Natural killer cell (primary cell): Measurements from ENCODE around the gene SCN5A. TPM values are rescaled to one million over a fixed set of nuclear protein-coding genes. Genes with fewer than 3 reads are reported as not detected.

Experiments used
- ATAC-seq, 3 donors: fragments of 150-1000 bp in 2 of 3; fragments of 200-7000 bp in 1 of 3; cut with Tn5 transposase; 1 replicate in 1 of 3; 2 replicates in 2 of 3; pipeline ENCODE4 v1.10.0; 2021; ENCODE audit warnings: mild to moderate bottlenecking in 2 of 3, moderate library complexity in 2 of 3
- DNase-seq, 2 donors: peaks; one replicate each; pipeline versions ENCODE4 v3.0.0 to v3.0.0-alpha.2; 2013 to 2021; ENCODE audit warnings: mixed read lengths in 1 of 2
- H3K27ac ChIP-seq: one replicate; pipeline ENCODE4 v1.5.1; 2013; ENCODE audit warnings: mild to moderate bottlenecking, low read length
- H3K27me3 ChIP-seq: one replicate; pipeline ENCODE4 v1.6.1; 2013; ENCODE audit warnings: low read length; ENCODE audit not compliant: control insufficient read depth, insufficient read depth
- H3K36me3 ChIP-seq: one replicate; pipeline ENCODE4 v1.6.1; 2013; ENCODE audit warnings: low read length; ENCODE audit not compliant: control insufficient read depth, insufficient read depth
- H3K4me1 ChIP-seq: one replicate; pipeline ENCODE4 v1.6.1; 2013; ENCODE audit warnings: low read length; ENCODE audit not compliant: control insufficient read depth, insufficient read depth
- H3K4me3 ChIP-seq: one replicate; pipeline ENCODE4 v1.5.1; 2013; ENCODE audit warnings: low read length
- H3K9me3 ChIP-seq: one replicate; pipeline ENCODE4 v1.6.1; 2013; ENCODE audit warnings: low read length; ENCODE audit not compliant: control insufficient read depth, insufficient read depth
- H3K27ac Mint-ChIP-seq, 2 donors: one replicate each; pipeline ENCODE4 v1.8.0; 2022; ENCODE audit warnings: mild to moderate bottlenecking in 2 of 2, mixed read lengths in 2 of 2, moderate library complexity in 1 of 2
- H3K27me3 Mint-ChIP-seq, 2 donors: one replicate each; pipeline ENCODE4 v1.8.0; 2022; ENCODE audit warnings: low read depth in 2 of 2, mixed read lengths in 2 of 2
- H3K36me3 Mint-ChIP-seq: one replicate; pipeline ENCODE4 v1.8.0; 2022; ENCODE audit warnings: mixed read lengths
- H3K4me1 Mint-ChIP-seq, 2 donors: one replicate each; pipeline ENCODE4 v1.8.0; 2022; ENCODE audit warnings: mixed read lengths in 2 of 2
- H3K4me3 Mint-ChIP-seq: one replicate; pipeline ENCODE4 v1.8.0; 2022; ENCODE audit warnings: mild to moderate bottlenecking, moderate library complexity, mixed read lengths
- H3K9me3 Mint-ChIP-seq, 2 donors: one replicate each; pipeline ENCODE4 v1.8.0; 2022; ENCODE audit warnings: mixed read lengths in 2 of 2
- CTCF ChIP-seq: fragments of 200-600 bp; IDR thresholded peaks from one replicate; pipeline ENCODE4 v1.8.0; 2022; ENCODE audit warnings: antibody characterized with exemption
- WGBS: methylation state at CpG from one replicate; pipeline ENCODE4 v1.1.7; 2013; ENCODE audit warnings: missing lambda C conversion rate; ENCODE audit not compliant: insufficient coverage; 5-methylcytosine and 5-hydroxymethylcytosine counted together
- intact Hi-C: fragments of 100-400 bp; cut with micrococcal nuclease; formaldehyde crosslinking; loops from one replicate; pipeline ENCODE4 v1.14.2; 2022
- total RNA-seq, 4 donors: library from RNA; stranded (reverse); fragments of 120-200 nt in 1 of 4; gene quantifications; one replicate each; pipeline versions ENCODE4 v1.2.3 to v1.2.4, GENCODE V29; 2013 to 2022

Gene SCN5A
- total RNA-seq, 3 donors from 2014 or later (not counting 1 experiment from before 2014, with no cell fraction given): 0.50 TPM; not detected in 2

DNA sequence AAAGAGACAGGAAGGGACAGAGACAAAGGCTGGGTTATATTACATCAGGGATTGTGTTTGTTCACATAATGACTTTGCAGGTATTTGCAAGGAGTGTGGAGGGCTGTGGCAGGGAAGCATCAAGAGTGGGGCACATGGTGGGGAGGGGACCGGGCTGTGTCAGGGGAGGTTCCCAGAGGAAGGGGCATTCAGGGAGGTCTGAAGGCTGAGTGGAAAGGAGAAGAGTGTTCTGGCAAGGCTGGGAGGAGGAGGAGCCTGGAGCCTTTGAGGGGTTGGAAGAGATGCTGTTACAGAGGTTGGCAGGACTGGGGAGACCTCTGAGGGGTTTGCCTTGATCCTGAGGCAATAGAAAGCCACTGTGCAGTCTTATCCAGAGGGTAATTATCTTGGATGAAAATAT lies 103.9 kb downstream of the SCN5A start:
- no peaks in the 10 kb centered on the region for H3K36me3 ChIP-seq
- no peak overlapping the region for H3K27ac Mint-ChIP-seq
- H3K4me1 Mint-ChIP-seq: no peaks in the 10 kb centered on the region
- no peaks in the 10 kb centered on the region for H3K36me3 Mint-ChIP-seq
- H3K4me1 ChIP-seq: peaks cover 3% of the 10 kb centered on the region
- intact Hi-C loops: no loop called here
- H3K27me3 ChIP-seq: no peaks in the 10 kb centered on the region
- 100% methylated on average over 1 of the region's 1 CpG for WGBS
- no peaks in the 10 kb centered on the region for H3K9me3 ChIP-seq
- TF ChIP-seq CTCF: no peak
- DNase-seq (no peak), ATAC-seq (no peak)
- no peak overlapping the region for H3K4me3 Mint-ChIP-seq
- H3K9me3 Mint-ChIP-seq: no peaks in the 10 kb centered on the region
- no peak overlapping the region for H3K4me3 ChIP-seq
- no peaks in the 10 kb centered on the region for H3K27me3 Mint-ChIP-seq
- no peak overlapping the region for H3K27ac ChIP-seq

- no peaks in the 10 kb centered on the region for H3K9me3 Mint-ChIP-seq
- no peaks in the 10 kb centered on the region for H3K4me1 Mint-ChIP-seq
- peaks cover 3% of the 10 kb centered on the region for H3K4me1 ChIP-seq
- DNase-seq (no peak), ATAC-seq (no peak)
- no peak overlapping the region for H3K4me3 ChIP-seq
- no peaks in the 10 kb centered on the region for H3K36me3 Mint-ChIP-seq
- H3K9me3 ChIP-seq: no peaks in the 10 kb centered on the region
- H3K27me3 ChIP-seq: no peaks in the 10 kb centered on the region
- 89% methylated on average over 3 of the region's 3 CpGs for WGBS
- intact Hi-C loops: no loop called here
- H3K27me3 Mint-ChIP-seq: no peaks in the 10 kb centered on the region
- H3K27ac Mint-ChIP-seq: no peak overlapping the region
- no peaks in the 10 kb centered on the region for H3K36me3 ChIP-seq
- no peak overlapping the region for H3K27ac ChIP-seq
- TF ChIP-seq CTCF: no peak
- H3K4me3 Mint-ChIP-seq: no peak overlapping the region
Measured at GRCh38 chr3:38544926-38545325, 104.6 kb downstream of the SCN5A start.

GRCh38 chr3:38543586-38543985 lies 105.9 kb downstream of the SCN5A start:
- no peak overlapping the region for H3K4me3 ChIP-seq
- no peak overlapping the region for H3K27ac Mint-ChIP-seq
- no peaks in the 10 kb centered on the region for H3K9me3 Mint-ChIP-seq
- intact Hi-C loops: no loop called here
- DNase-seq (no peak), ATAC-seq (no peak)
- no peaks in the 10 kb centered on the region for H3K4me1 Mint-ChIP-seq
- no peak overlapping the region for H3K27ac ChIP-seq
- H3K4me3 Mint-ChIP-seq: no peak overlapping the region
- no peaks in the 10 kb centered on the region for H3K27me3 Mint-ChIP-seq
- H3K27me3 ChIP-seq: no peaks in the 10 kb centered on the region
- peaks cover 3% of the 10 kb centered on the region for H3K4me1 ChIP-seq
- TF ChIP-seq CTCF: no peak
- 88% methylated on average over 7 of the region's 7 CpGs for WGBS
- no peaks in the 10 kb centered on the region for H3K36me3 Mint-ChIP-seq
- no peaks in the 10 kb centered on the region for H3K36me3 ChIP-seq
- no peaks in the 10 kb centered on the region for H3K9me3 ChIP-seq
